ENCODE data around the gene OASL. TPM values are rescaled to one million over a fixed set of nuclear protein-coding genes. Genes with fewer than 3 reads are reported as not detected.

OASL gene
- total and polyA plus RNA-seq, 10 of the 15 experiments (the other 5 are each of a cell fraction or from before 2014, with no cell fraction given) = 2.3 to 9.1 (median 2.7) TPM

GRCh38 chr12:121088195-121088585, 49.1 kb upstream of the OASL start:
- Histone ChIP-seq H3K4me2 (ENCODE audit: control insufficient read depth, insufficient read depth) (no peak overlapping the region), H3K9ac (ENCODE audit: control insufficient read depth, insufficient read depth, low read length) (no peak overlapping the region), H3K27me3 (replicated peaks in 1 of 2; ENCODE audit: control insufficient read depth in 2 of 2, insufficient read depth in 2 of 2, low read length in 1 of 2) (no peaks in the 10 kb centered on the region), H3K36me3 (ENCODE audit: control insufficient read depth in 2 of 2, insufficient read depth in 2 of 2, low read length in 1 of 2) (no peaks in the 10 kb centered on the region), H3K4me3 (no peak overlapping the region), H3K9me3 (replicated peaks; ENCODE audit: control insufficient read depth, insufficient read depth, low read length) (no peaks in the 10 kb centered on the region), H4K20me1 (ENCODE audit: control insufficient read depth, insufficient read depth) (no peaks in the 10 kb centered on the region), H3K79me2 (ENCODE audit: control insufficient read depth, insufficient read depth, low read length) (no peaks in the 10 kb centered on the region), H3K27ac (ENCODE audit: control insufficient read depth, insufficient read depth) (no peak overlapping the region), H3K4me1 (ENCODE audit: control insufficient read depth, insufficient read depth, low read length) (peaks cover 9% of the 10 kb centered on the region), H2AFZ (ENCODE audit: control insufficient read depth, low read depth, low read length) (peak overlapping the region; percentile 70)
- ChIA-PET RAD21 (ENCODE audit: unreplicated experiment) (no interaction called here), SMC1A (ENCODE audit: uncharacterized antibody, unreplicated experiment) (interaction anchor here (1.6 kb wide), 1 partner anchor 12 kb away, joined by 3 read pairs; no protein-coding TSS in a partner anchor), CTCF (interaction anchor here (2.6 to 2.7 kb wide), 2 partner anchors 13 to 27 kb away, joined by 7 to 8 read pairs; no protein-coding TSS in a partner anchor), POLR2A (no interaction called here)
- FAIRE-seq = no peak
- intact Hi-C loops (cut with micrococcal nuclease; ENCODE audit: unreplicated experiment) (no loop called here), in situ Hi-C loops (cut with MboI) (no loop called here)
- WGBS (ENCODE audit: insufficient coverage, insufficient replicate concordance, low lambda C conversion rate, missing lambda C conversion rate) = 92% methylated on average over 6 of the region's 6 CpGs
- ATAC-seq = no peak
- DNase-seq (ENCODE audit: low read depth, low spot score) = no peak
- no TSS peak for BruUV-seq (replicated peaks)
- TF ChIP-seq MXI1 (IDR thresholded peaks at IDR 0.05; ENCODE audit: low read depth, low read length) = no peak
- no peak for TF ChIP-seq GABPA (IDR thresholded peaks at IDR 0.05; ENCODE audit: low read depth)
- TF ChIP-seq ATF3 (IDR thresholded peaks at IDR 0.05; ENCODE audit: borderline replicate concordance, extremely low read depth, low read depth, low read length) = no peak
- TF ChIP-seq NR2C1 (IDR thresholded peaks at IDR 0.05) = no peak
- TF ChIP-seq CUX1 (IDR thresholded peaks at IDR 0.05; ENCODE audit: insufficient replicate concordance, low read depth, low read length) = no peak
- no peak for TF ChIP-seq RUNX3 (IDR thresholded peaks at IDR 0.05; ENCODE audit: low read length)
- no peak for TF ChIP-seq SUZ12 (IDR thresholded peaks at IDR 0.05; ENCODE audit: unreplicated experiment)
- TF ChIP-seq ZNF207 (IDR thresholded peaks at IDR 0.05; ENCODE audit: borderline replicate concordance) = no peak
- no peak for TF ChIP-seq ZNF274 (IDR thresholded peaks at IDR 0.05; ENCODE audit: insufficient read depth, insufficient read length)
- TF ChIP-seq CBX5 (IDR thresholded peaks at IDR 0.05; ENCODE audit: low read depth) = no peak
- TF ChIP-seq ZNF217 (IDR thresholded peaks at IDR 0.05) = no peak
- TF ChIP-seq HCFC1 (IDR thresholded peaks at IDR 0.05; ENCODE audit: low read length) = no peak
- no peak for TF ChIP-seq FOXK2 (IDR thresholded peaks at IDR 0.05)
- no peak for TF ChIP-seq ZNF592 (IDR thresholded peaks at IDR 0.05)
- TF ChIP-seq MTA2 (IDR thresholded peaks at IDR 0.05; ENCODE audit: low read depth) = no peak
- no peak for TF ChIP-seq STAT1 (conservative IDR thresholded peaks at IDR 0.05)

Data from GM12878 (cell line).